SK-N-SH (cell line): ENCODE measurements around the gene LTBP2. TPM values are rescaled to one million over a fixed set of nuclear protein-coding genes. Genes with fewer than 3 reads are reported as not detected.

Source experiments
- CTCF ChIA-PET: fragments of 300-600, 350-600 bp; formaldehyde crosslinking; extraction: SDS; loops from one replicate; lab custom pipeline; 2021; lab: Yijun Ruan, JAX
- POLR2A ChIA-PET: fragments of 350-600 bp; sonication (Branson Sonifier 250); formaldehyde crosslinking; extraction: SDS; loops from one replicate; lab custom pipeline; 2020; ENCODE audit warnings: antibody characterized with exemption, inconsistent platforms; lab: Yijun Ruan, JAX
- DNase-seq: peaks from one replicate; pipeline ENCODE4 v3.0.0; 2012
- H2AFZ ChIP-seq: fragments of 200-600 bp; sonication (generic); 2 replicates; pipeline ENCODE4 v1.8.1; 2016; ENCODE audit warnings: antibody characterized with exemption, mild to moderate bottlenecking, low read depth
- H3F3A ChIP-seq: fragments of 200-600 bp; sonication (generic); replicated peaks from 2 replicates; pipeline ENCODE3; 2016; ENCODE audit warnings: antibody characterized with exemption, mild to moderate bottlenecking; ENCODE audit not compliant: insufficient read depth
- H3K27ac ChIP-seq, 2 experiments: fragments of 200-500 bp in 1 of 2; fragments of 200-600 bp in 1 of 2; sonication (Bioruptor generic) in 1 of 2; sonication (generic), shearing (Covaris generic) in 1 of 2; 2 replicates each; pipeline versions ENCODE4 v1.5.1 to v1.6.1; 2014 to 2016; ENCODE audit warnings: low read depth in 2 of 2, inconsistent platforms in 1 of 2, low read length in 1 of 2, mild to moderate bottlenecking in 1 of 2, mixed read lengths in 1 of 2
- H3K27me3 ChIP-seq: fragments of 200-600 bp; sonication (generic), shearing (Covaris generic); 2 replicates; pipeline ENCODE4 v1.6.1; 2016; ENCODE audit warnings: mixed run types; ENCODE audit not compliant: insufficient read depth
- H3K36me3 ChIP-seq, 2 experiments: fragments of 200-500 bp in 1 of 2; fragments of 200-600 bp in 1 of 2; sonication (Bioruptor generic) in 1 of 2; sonication (generic) in 1 of 2; replicated peaks in 1 of 2; 2 replicates each; pipeline versions ENCODE3 to v1.5.1; 2014 to 2016; ENCODE audit warnings: low read length in 1 of 2, mild to moderate bottlenecking in 1 of 2; ENCODE audit not compliant: insufficient read depth in 2 of 2, control insufficient read depth in 1 of 2
- H3K4me1 ChIP-seq, 2 experiments: fragments of 200-500 bp in 1 of 2; fragments of 200-600 bp in 1 of 2; sonication (Bioruptor generic) in 1 of 2; sonication (generic), shearing (Covaris generic) in 1 of 2; 2 replicates each; pipeline versions ENCODE4 v1.5.1 to v1.6.1; 2014 to 2016; ENCODE audit warnings: low read depth in 1 of 2, low read length in 1 of 2, mixed run types in 1 of 2; ENCODE audit not compliant: insufficient read depth in 2 of 2, control insufficient read depth in 1 of 2
- H3K4me2 ChIP-seq: fragments of 200-600 bp; sonication (generic), shearing (Covaris generic); 2 replicates; pipeline ENCODE4 v1.6.1; 2017; ENCODE audit warnings: mixed run types
- H3K4me3 ChIP-seq, 2 experiments: fragments of 200-500 bp in 1 of 2; fragments of 200-600 bp in 1 of 2; sonication (Bioruptor generic) in 1 of 2; sonication (generic), shearing (Covaris generic) in 1 of 2; 2 replicates each; pipeline versions ENCODE4 v1.5.1 to v1.8.1; 2014 to 2016; ENCODE audit warnings: low read depth in 2 of 2, inconsistent platforms in 1 of 2, low read length in 1 of 2, mild to moderate bottlenecking in 1 of 2, mixed read lengths in 1 of 2, moderate library complexity in 1 of 2
- H3K79me2 ChIP-seq: fragments of 200-600 bp; sonication (generic); 2 replicates; pipeline ENCODE4 v1.8.1; 2017; ENCODE audit warnings: mild to moderate bottlenecking; ENCODE audit not compliant: insufficient read depth
- H3K9ac ChIP-seq: fragments of 200-600 bp; sonication (generic); 2 replicates; pipeline ENCODE4 v1.6.1; 2017; ENCODE audit warnings: mixed run types
- H3K9me2 ChIP-seq: fragments of 200-600 bp; sonication (generic); 2 replicates; pipeline ENCODE4 v1.6.1; 2017; ENCODE audit warnings: mixed run types
- H3K9me3 ChIP-seq: fragments of 200-600 bp; sonication (generic); 2 replicates; pipeline ENCODE4 v1.6.1; 2017; ENCODE audit warnings: mixed run types, mild to moderate bottlenecking, moderate library complexity
- H4K20me1 ChIP-seq: fragments of 200-600 bp; sonication (generic); 2 replicates; pipeline ENCODE4 v1.6.1; 2017; ENCODE audit warnings: mild to moderate bottlenecking, mixed run types; ENCODE audit not compliant: insufficient read depth
- CHD2 ChIP-seq: fragments of 150-350 bp; IDR thresholded peaks from 2 replicates; pipeline ENCODE4 v1.6.1; 2018; ENCODE audit warnings: low read length; ENCODE audit not compliant: partially characterized antibody
- FOSL2 ChIP-seq: IDR thresholded peaks from 2 replicates; pipeline ENCODE4 v1.4.0; 2012; ENCODE audit warnings: low read depth, mild to moderate bottlenecking, moderate library complexity, borderline replicate concordance
- GATA2 ChIP-seq: sonication (generic); formaldehyde crosslinking; IDR thresholded peaks from 2 replicates; pipeline ENCODE4 v1.5.0; 2020; ENCODE audit warnings: mild to moderate bottlenecking, missing genetic modification reagents
- JUND ChIP-seq: IDR thresholded peaks from 2 replicates; pipeline ENCODE4 v1.4.0; 2012
- MXI1 ChIP-seq: IDR thresholded peaks from 2 replicates; pipeline ENCODE4 v1.6.1; 2012; ENCODE audit warnings: mild to moderate bottlenecking, low read depth, low read length, improper control_type of control experiment
- NFIC ChIP-seq: IDR thresholded peaks from 2 replicates; pipeline ENCODE4 v1.4.0; 2012; ENCODE audit warnings: borderline replicate concordance
- POLR2AphosphoS5 ChIP-seq: IDR thresholded peaks from 2 replicates; pipeline ENCODE4 v1.6.1; 2012; ENCODE audit warnings: low read depth, low read length
- RCOR1 ChIP-seq: fragments of 150-350 bp; IDR thresholded peaks from 2 replicates; pipeline ENCODE4 v1.6.1; 2017; ENCODE audit warnings: antibody characterized with exemption, low read length
- RFX5 ChIP-seq: IDR thresholded peaks from 2 replicates; pipeline ENCODE4 v1.6.1; 2012; ENCODE audit warnings: mild to moderate bottlenecking, improper control_type of control experiment, low read length
- TAF1 ChIP-seq: IDR thresholded peaks from 2 replicates; pipeline ENCODE4 v1.6.1; 2012; ENCODE audit warnings: low read depth, mild to moderate bottlenecking, low read length, moderate library complexity, borderline replicate concordance
- YY1 ChIP-seq: IDR thresholded peaks from 2 replicates; pipeline ENCODE4 v1.4.0; 2012; ENCODE audit warnings: low read depth, mild to moderate bottlenecking
- WGBS: methylation state at CpG from one replicate; pipeline ENCODE4 v1.1.6; 2017; ENCODE audit warnings: low lambda C conversion rate; 5-methylcytosine and 5-hydroxymethylcytosine counted together
- polyA plus RNA-seq, 3 experiments: library from polyadenylated mRNA; depleted of rRNA; stranded (reverse); fragments of >200 nt; gene quantifications; 2 replicates each; pipeline ENCODE4 v1.2.3, GENCODE V29; 2012
- TF ChIP-seq, protein P1 (sequence below): fragments of 200-600 bp; sonication (generic); IDR thresholded peaks from 2 replicates; pipeline ENCODE4 v1.6.1; 2017; ENCODE audit warnings: antibody characterized with exemption, mild to moderate bottlenecking, moderate library complexity
- TF ChIP-seq, protein P2 (sequence below): IDR thresholded peaks from 2 replicates; pipeline ENCODE4; 2012
- TF ChIP-seq, protein P3 (sequence below): fragments of 150-350 bp; IDR thresholded peaks from 2 replicates; pipeline ENCODE4 v1.6.1; 2016; ENCODE audit warnings: mild to moderate bottlenecking, low read depth, low read length

Gene LTBP2
- polyA plus RNA-seq, 1 of the 3 experiments (the other 2 are of a cell fraction): 58.8 TPM

DNA sequence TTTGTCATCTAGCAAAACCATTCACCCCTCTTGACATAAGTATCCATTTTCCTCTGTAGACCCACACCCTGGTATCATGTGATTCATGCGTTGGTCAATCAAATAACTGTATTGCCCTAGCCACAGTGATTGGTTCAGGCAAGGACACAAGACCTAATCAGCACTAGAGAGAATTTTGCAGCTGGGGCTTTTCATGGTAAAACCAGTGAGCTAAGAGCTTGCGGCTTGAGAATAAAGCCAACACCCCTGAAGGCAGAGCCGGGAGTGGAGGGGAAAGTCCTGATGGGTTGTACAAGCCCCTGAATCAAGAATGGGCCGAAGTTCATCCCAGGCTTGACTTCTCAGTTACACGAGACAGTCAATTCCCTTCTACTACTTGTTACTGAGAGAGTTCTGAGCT is 33.2 kb upstream of the LTBP2 start:
- Histone ChIP-seq H4K20me1 (no peaks in the 10 kb centered on the region), H3F3A (peaks cover 11% of the 10 kb centered on the region), H2AFZ (no peak overlapping the region), H3K4me2 (no peak overlapping the region), H3K27ac (no peak overlapping the region)
- POLR2A ChIA-PET: interaction anchor here (0.7 kb wide), 1 partner anchor 250 kb away, joined by 3 read pairs; no protein-coding TSS in a partner anchor
- 87% methylated on average over 5 of the region's 5 CpGs for WGBS
- TF ChIP-seq CHD2 (no peak), MXI1 (no peak), RFX5 (no peak), RCOR1 (no peak), JUND (no peak), NFIC (no peak), TAF1 (no peak), YY1 (no peak), FOSL2 (no peak), POLR2AphosphoS5 (no peak), GATA2 (no peak)
- TF ChIP-seq, protein P1, sequence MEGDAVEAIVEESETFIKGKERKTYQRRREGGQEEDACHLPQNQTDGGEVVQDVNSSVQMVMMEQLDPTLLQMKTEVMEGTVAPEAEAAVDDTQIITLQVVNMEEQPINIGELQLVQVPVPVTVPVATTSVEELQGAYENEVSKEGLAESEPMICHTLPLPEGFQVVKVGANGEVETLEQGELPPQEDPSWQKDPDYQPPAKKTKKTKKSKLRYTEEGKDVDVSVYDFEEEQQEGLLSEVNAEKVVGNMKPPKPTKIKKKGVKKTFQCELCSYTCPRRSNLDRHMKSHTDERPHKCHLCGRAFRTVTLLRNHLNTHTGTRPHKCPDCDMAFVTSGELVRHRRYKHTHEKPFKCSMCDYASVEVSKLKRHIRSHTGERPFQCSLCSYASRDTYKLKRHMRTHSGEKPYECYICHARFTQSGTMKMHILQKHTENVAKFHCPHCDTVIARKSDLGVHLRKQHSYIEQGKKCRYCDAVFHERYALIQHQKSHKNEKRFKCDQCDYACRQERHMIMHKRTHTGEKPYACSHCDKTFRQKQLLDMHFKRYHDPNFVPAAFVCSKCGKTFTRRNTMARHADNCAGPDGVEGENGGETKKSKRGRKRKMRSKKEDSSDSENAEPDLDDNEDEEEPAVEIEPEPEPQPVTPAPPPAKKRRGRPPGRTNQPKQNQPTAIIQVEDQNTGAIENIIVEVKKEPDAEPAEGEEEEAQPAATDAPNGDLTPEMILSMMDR: no peak
- TF ChIP-seq, protein P2, sequence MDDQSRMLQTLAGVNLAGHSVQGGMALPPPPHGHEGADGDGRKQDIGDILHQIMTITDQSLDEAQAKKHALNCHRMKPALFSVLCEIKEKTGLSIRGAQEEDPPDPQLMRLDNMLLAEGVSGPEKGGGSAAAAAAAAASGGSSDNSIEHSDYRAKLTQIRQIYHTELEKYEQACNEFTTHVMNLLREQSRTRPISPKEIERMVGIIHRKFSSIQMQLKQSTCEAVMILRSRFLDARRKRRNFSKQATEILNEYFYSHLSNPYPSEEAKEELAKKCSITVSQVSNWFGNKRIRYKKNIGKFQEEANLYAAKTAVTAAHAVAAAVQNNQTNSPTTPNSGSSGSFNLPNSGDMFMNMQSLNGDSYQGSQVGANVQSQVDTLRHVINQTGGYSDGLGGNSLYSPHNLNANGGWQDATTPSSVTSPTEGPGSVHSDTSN: no peak
- TF ChIP-seq, protein P3, sequence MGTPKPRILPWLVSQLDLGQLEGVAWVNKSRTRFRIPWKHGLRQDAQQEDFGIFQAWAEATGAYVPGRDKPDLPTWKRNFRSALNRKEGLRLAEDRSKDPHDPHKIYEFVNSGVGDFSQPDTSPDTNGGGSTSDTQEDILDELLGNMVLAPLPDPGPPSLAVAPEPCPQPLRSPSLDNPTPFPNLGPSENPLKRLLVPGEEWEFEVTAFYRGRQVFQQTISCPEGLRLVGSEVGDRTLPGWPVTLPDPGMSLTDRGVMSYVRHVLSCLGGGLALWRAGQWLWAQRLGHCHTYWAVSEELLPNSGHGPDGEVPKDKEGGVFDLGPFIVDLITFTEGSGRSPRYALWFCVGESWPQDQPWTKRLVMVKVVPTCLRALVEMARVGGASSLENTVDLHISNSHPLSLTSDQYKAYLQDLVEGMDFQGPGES: no peak
- TF ChIP-seq, all 33 proteins: peak for 0
- H3K9ac ChIP-seq: no peak overlapping the region
- H3K4me3 ChIP-seq: no peak overlapping the region
- no peaks in the 10 kb centered on the region for H3K27me3 ChIP-seq
- CTCF ChIA-PET: interaction anchor here (1.1 to 3.6 kb wide), 3 partner anchors 33 to 166 kb away, joined by 3 to 17 read pairs (median 4); partner anchors contain the start of gene LTBP2
- no peaks in the 10 kb centered on the region for H3K79me2 ChIP-seq
- no peaks in the 10 kb centered on the region for H3K9me3 ChIP-seq
- DNase-seq: no peak
- no peaks in the 10 kb centered on the region for H3K36me3 ChIP-seq
- no peaks in the 10 kb centered on the region for H3K9me2 ChIP-seq
- peaks cover 21 to 29% of the 10 kb centered on the region in 2 experiments for H3K4me1 ChIP-seq
